Panc1 (cell line): ENCODE data around the gene CDK5RAP2.

ENCODE experiments used
- CTCF ChIP-seq: fragments of 450-650 bp; IDR thresholded peaks from 2 replicates; pipeline ENCODE4 v1.5.1; 2017; ENCODE audit warnings: mild to moderate bottlenecking
- POLR2AphosphoS5 ChIP-seq: IDR thresholded peaks from 2 replicates; pipeline ENCODE4 v1.6.1; 2012; ENCODE audit warnings: mild to moderate bottlenecking, low read depth, low read length, moderate library complexity
- SIN3A ChIP-seq: IDR thresholded peaks from 2 replicates; pipeline ENCODE4 v1.6.1; 2012; ENCODE audit warnings: low read depth, mild to moderate bottlenecking, low read length, moderate library complexity, borderline replicate concordance; ENCODE audit not compliant: insufficient read depth
- TCF7L2 ChIP-seq: IDR thresholded peaks from 2 replicates; pipeline ENCODE4 v1.6.1; 2011; ENCODE audit warnings: mild to moderate bottlenecking, low read depth, low read length, inconsistent platforms

GRCh38 chr9:120541921-120542320 is 38.0 kb downstream of the CDK5RAP2 start:
- no peak for TF ChIP-seq CTCF
- no peak for TF ChIP-seq TCF7L2
- no peak for TF ChIP-seq SIN3A
- TF ChIP-seq POLR2AphosphoS5 = no peak
